K562 (cell line): ENCODE measurements around the gene ERCC6.

Experiments used
- CTCF ChIP-seq, 3 experiments: IDR thresholded peaks in 2 of 3; conservative IDR thresholded peaks in 1 of 3; 2 replicates each; pipeline ENCODE4 v1.5.1; 2011 to 2012; ENCODE audit warnings: low read length in 3 of 3, mild to moderate bottlenecking in 3 of 3, control low read depth in 2 of 3, improper control_type of control experiment in 1 of 3, inconsistent platforms in 1 of 3, low read depth in 1 of 3, mixed read lengths in 1 of 3, moderate library complexity in 1 of 3; ENCODE audit not compliant: insufficient read depth in 2 of 3
- FOXP1 ChIP-seq: sonication (generic); formaldehyde crosslinking; IDR thresholded peaks from 2 replicates; pipeline ENCODE4 v1.8.0; 2022; ENCODE audit warnings: mild to moderate bottlenecking, missing genetic modification reagents
- NFE2L1 ChIP-seq: fragments of 450-650 bp; IDR thresholded peaks from 2 replicates; pipeline ENCODE4 v1.6.1; 2016; ENCODE audit warnings: missing genetic modification characterization, low read depth, mild to moderate bottlenecking, missing compliant biosample characterization, moderate library complexity, borderline replicate concordance
- POLR2A ChIP-seq: fragments of 450-650 bp; conservative IDR thresholded peaks from 2 replicates; pipeline ENCODE4 v1.6.1; 2016
- TARDBP ChIP-seq: fragments of 450-650 bp; IDR thresholded peaks from 2 replicates; pipeline ENCODE4 v1.6.1; 2016
- TBP ChIP-seq: optimal IDR thresholded peaks from 2 replicates; pipeline ENCODE3; 2011; ENCODE audit warnings: low read depth, low read length, improper control_type of control experiment
- TOE1 ChIP-seq, 2 experiments: fragments of 450-650 bp in 1 of 2; sonication (generic) in 1 of 2; formaldehyde crosslinking in 1 of 2; IDR thresholded peaks; 2 replicates each; pipeline versions ENCODE4 v1.7.1 to v1.8.0; 2016 to 2022; ENCODE audit warnings: borderline replicate concordance in 2 of 2, mild to moderate bottlenecking in 2 of 2, antibody characterized with exemption in 1 of 2, inconsistent platforms in 1 of 2, low read depth in 1 of 2, missing genetic modification reagents in 1 of 2, moderate library complexity in 1 of 2
- TF ChIP-seq, protein P1 (sequence below): sonication (generic); formaldehyde crosslinking; IDR thresholded peaks from 2 replicates; pipeline ENCODE4 v1.8.1; 2023; ENCODE audit warnings: mild to moderate bottlenecking, missing genetic modification reagents
- TF ChIP-seq, protein P2 (sequence below), 2 experiments: fragments of 450-650 bp in 1 of 2; sonication (generic) in 1 of 2; formaldehyde crosslinking in 1 of 2; IDR thresholded peaks in 1 of 2; conservative IDR thresholded peaks in 1 of 2; 2 replicates each; pipeline versions ENCODE4 v1.6.1 to v1.8.1; 2016 to 2023; ENCODE audit warnings: mild to moderate bottlenecking in 2 of 2, moderate library complexity in 2 of 2, inconsistent platforms in 1 of 2, missing genetic modification reagents in 1 of 2

DNA sequence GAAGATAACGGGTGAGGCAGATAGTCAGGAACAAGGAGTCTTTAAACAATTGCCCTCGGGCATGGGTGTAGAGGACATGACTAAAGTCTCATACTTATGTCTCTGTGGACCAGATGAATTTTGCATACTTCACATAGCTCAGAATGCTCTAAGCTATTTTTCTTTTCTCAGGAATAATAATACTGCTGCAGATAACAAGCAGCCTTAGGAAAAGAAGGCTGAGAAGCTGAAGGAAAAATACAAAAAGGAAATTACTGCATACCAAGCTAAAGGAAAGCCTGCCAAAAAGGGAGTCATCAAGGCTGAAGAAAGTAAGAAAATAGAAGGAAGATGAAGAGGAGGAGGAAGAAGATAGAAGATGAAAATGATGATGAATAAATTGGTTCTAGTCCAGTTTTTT lies 13.4 kb upstream of the ERCC6 start:
- TF ChIP-seq, protein P1, sequence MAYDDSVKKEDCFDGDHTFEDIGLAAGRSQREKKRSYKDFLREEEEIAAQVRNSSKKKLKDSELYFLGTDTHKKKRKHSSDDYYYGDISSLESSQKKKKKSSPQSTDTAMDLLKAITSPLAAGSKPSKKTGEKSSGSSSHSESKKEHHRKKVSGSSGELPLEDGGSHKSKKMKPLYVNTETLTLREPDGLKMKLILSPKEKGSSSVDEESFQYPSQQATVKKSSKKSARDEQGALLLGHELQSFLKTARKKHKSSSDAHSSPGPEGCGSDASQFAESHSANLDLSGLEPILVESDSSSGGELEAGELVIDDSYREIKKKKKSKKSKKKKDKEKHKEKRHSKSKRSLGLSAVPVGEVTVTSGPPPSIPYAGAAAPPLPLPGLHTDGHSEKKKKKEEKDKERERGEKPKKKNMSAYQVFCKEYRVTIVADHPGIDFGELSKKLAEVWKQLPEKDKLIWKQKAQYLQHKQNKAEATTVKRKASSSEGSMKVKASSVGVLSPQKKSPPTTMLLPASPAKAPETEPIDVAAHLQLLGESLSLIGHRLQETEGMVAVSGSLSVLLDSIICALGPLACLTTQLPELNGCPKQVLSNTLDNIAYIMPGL (CRISPR knock-in tag): no peak
- TF ChIP-seq POLR2A (no peak), FOXP1 (no peak), TOE1 (IDR thresholded peaks at IDR 0.05; ENCODE audit: borderline replicate concordance) (no peak), TOE1 (CRISPR knock-in tag; IDR thresholded peaks at IDR 0.05; ENCODE audit: borderline replicate concordance, low read depth) (no peak), TBP (no peak), CTCF (IDR thresholded peaks at IDR 0.05 in 2 of 3, conservative IDR thresholded peaks at IDR 0.05 in 1 of 3; ENCODE audit: insufficient read depth in 2 of 3, low read depth in 1 of 3, low read length in 3 of 3) (no peak), TARDBP (no peak), NFE2L1 (no peak)
- TF ChIP-seq, protein P2, sequence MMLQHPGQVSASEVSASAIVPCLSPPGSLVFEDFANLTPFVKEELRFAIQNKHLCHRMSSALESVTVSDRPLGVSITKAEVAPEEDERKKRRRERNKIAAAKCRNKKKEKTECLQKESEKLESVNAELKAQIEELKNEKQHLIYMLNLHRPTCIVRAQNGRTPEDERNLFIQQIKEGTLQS (IDR thresholded peaks at IDR 0.05): no peak
- TF ChIP-seq, protein P2 (CRISPR knock-in tag; conservative IDR thresholded peaks at IDR 0.05): no peak
